Uterus (tissue), 4 donors: ENCODE measurements around the gene BCAR1. TPM values are rescaled to one million over a fixed set of nuclear protein-coding genes. Genes with fewer than 3 reads are reported as not detected.
"Not testable (repeated sequence)": the region's sequence is repeated elsewhere in the genome, so short reads cannot be mapped to it uniquely, and the experiment has no call there.

Experiments used
- DNase-seq, 2 donors: peaks; one replicate each; pipeline ENCODE4 v3.0.0-alpha.2; 2019 to 2020
- H3K27ac ChIP-seq, 2 donors: fragments of 200-600 bp; sonication (generic); 1 replicate in 1 of 2; 2 replicates in 1 of 2; pipeline ENCODE4 v1.5.1; 2016 to 2018
- H3K27me3 ChIP-seq, 2 donors: fragments of 200-600 bp; sonication (generic); one replicate each; pipeline ENCODE4 v1.5.1; 2018 to 2019; ENCODE audit warnings: control low read depth in 1 of 2
- H3K36me3 ChIP-seq, 2 donors: fragments of 200-600 bp; sonication (generic); one replicate each; pipeline ENCODE4 v1.5.1; 2019; ENCODE audit warnings: control low read depth in 1 of 2
- H3K4me1 ChIP-seq, 2 donors: fragments of 200-600 bp; sonication (generic); one replicate each; pipeline ENCODE4 v1.5.1; 2018 to 2019; ENCODE audit warnings: control low read depth in 1 of 2
- H3K4me3 ChIP-seq, 2 donors: fragments of 200-600 bp; sonication (generic); 1 replicate in 1 of 2; 2 replicates in 1 of 2; pipeline ENCODE4 v1.5.1; 2018 to 2019; ENCODE audit warnings: mild to moderate bottlenecking in 1 of 2
- H3K9me3 ChIP-seq, 2 donors: fragments of 200-600 bp; sonication (generic); one replicate each; pipeline ENCODE4 v1.5.1; 2019; ENCODE audit warnings: control low read depth in 1 of 2
- POLR2A ChIP-seq, 2 donors: fragments of 450-650 bp; IDR thresholded peaks; one replicate each; pipeline ENCODE4 v1.6.1; 2016; ENCODE audit warnings: antibody characterized with exemption in 2 of 2, mild to moderate bottlenecking in 1 of 2, moderate library complexity in 1 of 2
- intact Hi-C: fragments of 100-400 bp; cut with DNase I; formaldehyde crosslinking; loops from one replicate; pipeline ENCODE4 v1.15.1; 2023; ENCODE audit warnings: low total_unique reads
- total RNA-seq, 4 donors: library from RNA; depleted of rRNA in 3 of 4; stranded (reverse); fragments of >200 nt in 3 of 4; gene quantifications; one replicate each; pipeline versions ENCODE4 v1.1.0 to v1.2.4, GENCODE V29; 2014 to 2023
- TF ChIP-seq, protein P1 (sequence below), 4 experiments: fragments of 200-600 bp in 2 of 4; fragments of 450-650 bp in 2 of 4; sonication (generic) in 2 of 4; IDR thresholded peaks; one replicate each; pipeline ENCODE4 v1.5.1; 2016 to 2019; ENCODE audit warnings: antibody characterized with exemption in 4 of 4, mild to moderate bottlenecking in 2 of 4, moderate library complexity in 1 of 4
- donor health status: DM: yes; HTN: yes; CAD: no.

BCAR1 gene
- total RNA-seq, 4 donors from 2014 or later: 42.8 to 104 (median 47.2) TPM

DNA sequence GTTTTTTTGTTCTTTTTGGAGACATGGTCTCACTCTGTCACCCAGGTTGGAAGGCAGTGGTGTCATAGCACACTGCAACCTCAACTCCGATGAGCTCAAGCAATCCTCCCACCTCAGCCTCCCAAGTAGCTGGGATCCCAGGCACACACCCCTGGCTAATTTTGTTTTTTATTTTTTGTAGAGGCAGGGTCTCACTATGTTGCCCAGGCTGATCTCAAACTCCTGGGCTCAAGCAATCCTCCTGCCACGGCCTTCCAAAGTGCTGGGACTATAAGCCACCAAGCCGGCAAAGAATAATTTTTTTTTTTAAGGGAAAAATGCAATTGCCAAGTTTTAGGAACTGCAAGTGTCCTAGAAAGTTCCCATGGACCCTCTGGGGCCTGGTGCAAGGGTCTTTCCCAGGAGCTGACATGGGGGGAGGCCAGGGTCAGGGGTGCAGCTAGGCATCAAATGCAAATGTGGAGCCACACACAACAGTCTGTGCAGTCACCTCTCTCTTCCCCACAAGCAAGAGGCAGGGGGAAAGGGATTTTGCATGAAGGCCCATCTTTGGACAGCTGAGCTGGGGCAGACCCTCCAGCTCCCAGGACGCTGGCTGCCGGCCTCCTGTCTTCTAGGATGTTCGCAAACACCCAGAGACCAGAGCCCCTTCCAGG, 20.1 kb upstream of the BCAR1 start:
- no peak for DNase-seq
- Histone ChIP-seq H3K9me3 (no peaks in the 10 kb centered on the region), H3K36me3 (no peaks in the 10 kb centered on the region), H3K4me1 (no peaks in the 10 kb centered on the region), H3K27me3 (no peaks in the 10 kb centered on the region), H3K4me3 (no peak overlapping the region), H3K27ac (no peak overlapping the region)
- intact Hi-C loops: no loop called here
- TF ChIP-seq POLR2A (IDR thresholded peaks at IDR 0.05): no peak
- TF ChIP-seq, protein P1, sequence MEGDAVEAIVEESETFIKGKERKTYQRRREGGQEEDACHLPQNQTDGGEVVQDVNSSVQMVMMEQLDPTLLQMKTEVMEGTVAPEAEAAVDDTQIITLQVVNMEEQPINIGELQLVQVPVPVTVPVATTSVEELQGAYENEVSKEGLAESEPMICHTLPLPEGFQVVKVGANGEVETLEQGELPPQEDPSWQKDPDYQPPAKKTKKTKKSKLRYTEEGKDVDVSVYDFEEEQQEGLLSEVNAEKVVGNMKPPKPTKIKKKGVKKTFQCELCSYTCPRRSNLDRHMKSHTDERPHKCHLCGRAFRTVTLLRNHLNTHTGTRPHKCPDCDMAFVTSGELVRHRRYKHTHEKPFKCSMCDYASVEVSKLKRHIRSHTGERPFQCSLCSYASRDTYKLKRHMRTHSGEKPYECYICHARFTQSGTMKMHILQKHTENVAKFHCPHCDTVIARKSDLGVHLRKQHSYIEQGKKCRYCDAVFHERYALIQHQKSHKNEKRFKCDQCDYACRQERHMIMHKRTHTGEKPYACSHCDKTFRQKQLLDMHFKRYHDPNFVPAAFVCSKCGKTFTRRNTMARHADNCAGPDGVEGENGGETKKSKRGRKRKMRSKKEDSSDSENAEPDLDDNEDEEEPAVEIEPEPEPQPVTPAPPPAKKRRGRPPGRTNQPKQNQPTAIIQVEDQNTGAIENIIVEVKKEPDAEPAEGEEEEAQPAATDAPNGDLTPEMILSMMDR (IDR thresholded peaks at IDR 0.05): no peak

DNA sequence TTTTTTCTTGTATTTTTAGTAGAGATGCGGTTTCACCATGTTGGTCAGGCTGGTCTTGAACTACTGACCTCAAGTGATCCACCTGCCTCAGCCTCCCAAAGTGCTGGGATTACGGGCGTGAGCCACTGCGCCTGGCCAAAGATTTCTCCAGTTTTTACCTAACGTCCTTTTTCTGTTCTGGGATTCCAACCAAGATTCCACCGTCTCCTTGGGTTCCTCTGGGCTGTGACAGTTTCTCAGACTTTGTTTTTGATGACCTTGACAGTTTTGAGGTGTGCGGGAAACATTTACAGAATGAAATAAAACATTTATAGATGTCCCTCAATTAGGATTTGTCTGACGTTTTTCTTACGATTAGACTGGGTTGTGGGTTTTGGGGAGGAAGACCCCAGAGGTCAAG, 17.9 kb upstream of the BCAR1 start:
- H3K27me3 ChIP-seq, H3K36me3 ChIP-seq, intact Hi-C loops, H3K27ac ChIP-seq, H3K4me1 ChIP-seq, H3K9me3 ChIP-seq, DNase-seq, H3K4me3 ChIP-seq: not testable (repeated sequence)

- peaks cover 0 to 8% of the 10 kb centered on the region in 2 donors for H3K4me1 ChIP-seq
These were observed 16.3 kb upstream of the BCAR1 start for GRCh38 chr16:75267631-75268264.

DNA sequence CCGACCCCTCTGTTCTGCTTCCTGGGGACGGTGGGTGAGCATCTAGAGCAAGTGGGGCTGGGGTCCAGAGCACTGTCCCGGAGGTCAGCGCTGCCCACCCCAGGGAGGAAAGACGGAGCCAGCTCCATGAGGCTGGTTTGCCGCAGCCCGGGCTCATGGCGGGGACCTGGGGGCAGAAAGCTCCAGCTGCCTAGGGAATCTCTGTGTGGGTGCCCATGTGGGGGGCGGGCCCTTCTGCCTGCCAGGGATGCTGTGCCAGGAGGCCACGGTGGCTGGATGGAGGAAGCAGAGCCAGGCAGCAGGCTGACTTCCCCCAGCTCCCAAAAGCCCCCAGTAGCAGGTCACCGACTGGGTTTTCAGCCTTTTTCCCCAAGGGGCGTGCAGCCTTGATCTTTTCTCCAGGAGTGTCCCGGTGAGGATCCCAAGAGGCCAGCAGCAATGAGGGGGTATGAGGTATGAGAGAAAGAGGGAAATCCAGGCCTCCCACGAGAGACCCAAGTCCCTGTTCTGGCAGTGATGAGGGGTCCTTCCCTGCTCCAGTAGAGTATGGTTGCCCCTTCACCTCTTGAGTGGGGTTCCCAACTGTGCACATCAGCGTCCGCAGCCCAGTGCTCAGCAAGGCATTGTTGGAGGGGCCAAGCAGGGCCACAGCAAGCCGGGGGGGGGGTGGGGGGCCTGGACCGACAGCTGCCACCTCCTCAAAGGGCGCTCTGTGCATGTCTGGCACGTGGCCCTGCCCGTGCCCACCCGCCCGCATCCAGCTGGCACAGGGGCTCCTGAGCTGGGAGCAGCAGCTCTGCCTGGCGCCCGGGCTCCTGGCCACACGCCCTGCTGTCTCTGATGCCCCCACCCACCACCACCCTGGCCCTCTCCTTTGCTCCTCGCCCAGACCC, 15.6 kb upstream of the BCAR1 start:
- peaks cover 0 to 15% of the 10 kb centered on the region in 2 donors for H3K4me1 ChIP-seq
- no peaks in the 10 kb centered on the region for H3K36me3 ChIP-seq
- H3K9me3 ChIP-seq: no peaks in the 10 kb centered on the region
- H3K27ac ChIP-seq: no peak overlapping the region
- H3K4me3 ChIP-seq: no peak overlapping the region
- intact Hi-C loops: no loop called here
- DNase-seq: peak in 1 of 2 donors; percentile 26
- no peak for TF ChIP-seq POLR2A (IDR thresholded peaks at IDR 0.05)
- H3K27me3 ChIP-seq: no peaks in the 10 kb centered on the region

More at GRCh38 chr16:75267631-75268264, 16.3 kb upstream of the BCAR1 start:
- Histone ChIP-seq H3K27ac (peak overlapping the region in 1 of 2 donors; percentile 7), H3K36me3 (no peaks in the 10 kb centered on the region), H3K27me3 (no peaks in the 10 kb centered on the region), H3K9me3 (no peaks in the 10 kb centered on the region), H3K4me3 (no peak overlapping the region)
- DNase-seq: no peak
- TF ChIP-seq, protein P1 (IDR thresholded peaks at IDR 0.05): no peak
- no peak for TF ChIP-seq POLR2A (IDR thresholded peaks at IDR 0.05)
- intact Hi-C loops: no loop called here

- Histone ChIP-seq H3K27ac (peak overlapping the region; percentile 84 to 91), H3K9me3 (no peaks in the 10 kb centered on the region), H3K4me3 (peak overlapping the region; percentile 73 to 76), H3K27me3 (no peaks in the 10 kb centered on the region), H3K36me3 (no peaks in the 10 kb centered on the region), H3K4me1 (peaks cover 0 to 16% of the 10 kb centered on the region in 2 donors)
- peak; percentile 52 to 75 for TF ChIP-seq POLR2A (IDR thresholded peaks at IDR 0.05)
- TF ChIP-seq, protein P1 (IDR thresholded peaks at IDR 0.05): no peak
- DNase-seq: peak; percentile 80 to 84
- intact Hi-C loops: no loop called here
These were observed 14.7 kb upstream of the BCAR1 start for GRCh38 chr16:75265911-75266701.
